Panc1 (cell line): Measurements from ENCODE around the gene CPNE9. TPM values are rescaled to one million over a fixed set of nuclear protein-coding genes. Genes with fewer than 3 reads are reported as not detected.
A peak's percentile ranks its signal among the peaks of the same experiment; 100 is the strongest.

Source experiments
- ATAC-seq: fragments of 200-7000 bp; cut with Tn5 transposase; 2 replicates; pipeline ENCODE4 v1.9.1; 2020; ENCODE audit warnings: mild to moderate bottlenecking, moderate library complexity
- BruUV-seq: library from RNA; stranded (reverse); fragments of 400-500 nt; replicated peaks from 2 replicates; lab custom pipeline; 2021; lab: Mats Ljungman, UMichigan
- CTCF ChIA-PET: fragments of 300-600 bp; sonication (Branson Sonifier 250); formaldehyde crosslinking; loops from one replicate; lab custom pipeline; 2022; ENCODE audit warnings: antibody characterized with exemption; lab: Charles Lee
- POLR2A ChIA-PET: fragments of 300-600 bp; sonication (Branson Sonifier 250); formaldehyde crosslinking; loops from one replicate; lab custom pipeline; 2022; ENCODE audit warnings: antibody characterized with exemption; lab: Charles Lee
- DNase-seq: peaks from one replicate; pipeline ENCODE4 v3.0.0-alpha.2; 2010; ENCODE audit warnings: low read depth, low spot score
- H3K27ac ChIP-seq: 2 replicates; pipeline ENCODE4 v1.5.1; 2011; ENCODE audit warnings: mild to moderate bottlenecking, low read length, inconsistent platforms
- H3K27me3 ChIP-seq: fragments of 200-500 bp; sonication (Bioruptor generic); 2 replicates; pipeline ENCODE4 v1.6.0; 2014; ENCODE audit warnings: low read length, inconsistent platforms; ENCODE audit not compliant: control insufficient read depth, insufficient read depth
- H3K36me3 ChIP-seq: fragments of 200-500 bp; sonication (Bioruptor generic); 2 replicates; pipeline ENCODE4 v1.5.1; 2014; ENCODE audit warnings: inconsistent platforms, mild to moderate bottlenecking, low read length, moderate library complexity; ENCODE audit not compliant: control insufficient read depth, insufficient read depth
- H3K4me1 ChIP-seq: 2 replicates; pipeline ENCODE4 v1.5.1; 2011; ENCODE audit warnings: inconsistent platforms, mild to moderate bottlenecking, low read length, moderate library complexity; ENCODE audit not compliant: control insufficient read depth, insufficient read depth
- H3K4me3 ChIP-seq, 2 experiments: 2 replicates each; pipeline ENCODE4 v1.5.1; 2011 to 2012; ENCODE audit warnings: low read depth in 2 of 2, low read length in 2 of 2, mild to moderate bottlenecking in 2 of 2, inconsistent platforms in 1 of 2, moderate library complexity in 1 of 2
- H3K9me3 ChIP-seq: fragments of 200-500 bp; sonication (Bioruptor generic); 2 replicates; pipeline ENCODE4 v1.5.1; 2014; ENCODE audit warnings: low read depth, mild to moderate bottlenecking, inconsistent platforms, low read length, moderate library complexity; ENCODE audit not compliant: control insufficient read depth, insufficient read depth
- CTCF ChIP-seq: fragments of 450-650 bp; IDR thresholded peaks from 2 replicates; pipeline ENCODE4 v1.5.1; 2017; ENCODE audit warnings: mild to moderate bottlenecking
- POLR2AphosphoS5 ChIP-seq: IDR thresholded peaks from 2 replicates; pipeline ENCODE4 v1.6.1; 2012; ENCODE audit warnings: mild to moderate bottlenecking, low read depth, low read length, moderate library complexity
- REST ChIP-seq, 2 experiments: IDR thresholded peaks; 2 replicates each; pipeline ENCODE4 v1.6.1; 2011 to 2012; ENCODE audit warnings: low read depth in 2 of 2, control low read depth in 1 of 2, low read length in 1 of 2, mild to moderate bottlenecking in 1 of 2, moderate library complexity in 1 of 2; ENCODE audit not compliant: insufficient read depth in 1 of 2
- SIN3A ChIP-seq: IDR thresholded peaks from 2 replicates; pipeline ENCODE4 v1.6.1; 2012; ENCODE audit warnings: low read depth, mild to moderate bottlenecking, low read length, moderate library complexity, borderline replicate concordance; ENCODE audit not compliant: insufficient read depth
- TCF7L2 ChIP-seq: IDR thresholded peaks from 2 replicates; pipeline ENCODE4 v1.6.1; 2011; ENCODE audit warnings: mild to moderate bottlenecking, low read depth, low read length, inconsistent platforms
- in situ Hi-C: cut with HindIII; loops from 2 replicates; pipeline ENCODE4 v1.10.0; 2016; ENCODE audit warnings: low sequenced_read_pairs, low pct_unique_long_range_greater_than_20kb
- intact Hi-C: fragments of 100-400 bp; cut with micrococcal nuclease; formaldehyde crosslinking; loops from one replicate; pipeline ENCODE4 v1.10.0; 2022; ENCODE audit not compliant: unreplicated experiment
- total RNA-seq: library from RNA; stranded (reverse); gene quantifications from one replicate; pipeline ENCODE4 v1.2.1, GENCODE V29; 2021; ENCODE audit not compliant: unreplicated experiment

Gene CPNE9
- total RNA-seq, 1 experiment from 2014 or later = 0.13 TPM

- Histone ChIP-seq H3K9me3 (no peaks in the 10 kb centered on the region), H3K27me3 (no peaks in the 10 kb centered on the region), H3K27ac (no peak overlapping the region), H3K36me3 (no peaks in the 10 kb centered on the region), H3K4me1 (no peaks in the 10 kb centered on the region), H3K4me3 (no peak overlapping the region)
- ChIA-PET CTCF (no interaction called here), POLR2A (no interaction called here)
- TF ChIP-seq REST (IDR thresholded peaks at IDR 0.05; ENCODE audit: insufficient read depth in 1 of 2, low read depth in 2 of 2, low read length in 1 of 2) (no peak), POLR2AphosphoS5 (no peak), TCF7L2 (no peak), CTCF (no peak), SIN3A (no peak)
- ATAC-seq = no peak
- in situ Hi-C loops (no loop called here), intact Hi-C loops (no loop called here)
- no peak for DNase-seq
- no TSS peak for BruUV-seq
Observed at GRCh38 chr3:9703240-9703639, 393 bp upstream of the CPNE9 start.

GRCh38 chr3:9704347-9705322 lies 1.0 kb downstream of the CPNE9 start:
- TF ChIP-seq TCF7L2 = no peak
- no peak for TF ChIP-seq CTCF
- TF ChIP-seq REST (IDR thresholded peaks at IDR 0.05; ENCODE audit: insufficient read depth in 1 of 2, low read depth in 2 of 2, low read length in 1 of 2) = peak; percentile 99
- TF ChIP-seq SIN3A = peak; percentile 95
- intact Hi-C loops = loop anchor here (5.0 kb wide), 1 partner anchor 202 kb away; no protein-coding TSS in a partner anchor

More at GRCh38 chr3:9704347-9705322, 1.0 kb downstream of the CPNE9 start:
- POLR2A ChIA-PET = no interaction called here
- in situ Hi-C loops = no loop called here
- Histone ChIP-seq H3K36me3 (no peaks in the 10 kb centered on the region), H3K4me1 (no peaks in the 10 kb centered on the region), H3K27ac (no peak overlapping the region), H3K27me3 (no peaks in the 10 kb centered on the region), H3K4me3 (peak overlapping the region; percentile 29 to 46), H3K9me3 (no peaks in the 10 kb centered on the region)
- no TSS peak for BruUV-seq
- CTCF ChIA-PET = interaction anchor here (0.6 kb wide), 1 partner anchor 17 kb away, joined by 3 read pairs; no protein-coding TSS in a partner anchor
- ATAC-seq (peak; percentile 79), DNase-seq (no peak)
